ENCODE data around the gene MYRFL. TPM values are rescaled to one million over a fixed set of nuclear protein-coding genes. Genes with fewer than 3 reads are reported as not detected.
"Not testable (repeated sequence)": the region's sequence is repeated elsewhere in the genome, so short reads cannot be mapped to it uniquely, and the experiment has no call there.

Gene MYRFL
- total RNA-seq, 4 donors from 2014 or later: 0.27 to 3.3 (median 1.5) TPM

DNA sequence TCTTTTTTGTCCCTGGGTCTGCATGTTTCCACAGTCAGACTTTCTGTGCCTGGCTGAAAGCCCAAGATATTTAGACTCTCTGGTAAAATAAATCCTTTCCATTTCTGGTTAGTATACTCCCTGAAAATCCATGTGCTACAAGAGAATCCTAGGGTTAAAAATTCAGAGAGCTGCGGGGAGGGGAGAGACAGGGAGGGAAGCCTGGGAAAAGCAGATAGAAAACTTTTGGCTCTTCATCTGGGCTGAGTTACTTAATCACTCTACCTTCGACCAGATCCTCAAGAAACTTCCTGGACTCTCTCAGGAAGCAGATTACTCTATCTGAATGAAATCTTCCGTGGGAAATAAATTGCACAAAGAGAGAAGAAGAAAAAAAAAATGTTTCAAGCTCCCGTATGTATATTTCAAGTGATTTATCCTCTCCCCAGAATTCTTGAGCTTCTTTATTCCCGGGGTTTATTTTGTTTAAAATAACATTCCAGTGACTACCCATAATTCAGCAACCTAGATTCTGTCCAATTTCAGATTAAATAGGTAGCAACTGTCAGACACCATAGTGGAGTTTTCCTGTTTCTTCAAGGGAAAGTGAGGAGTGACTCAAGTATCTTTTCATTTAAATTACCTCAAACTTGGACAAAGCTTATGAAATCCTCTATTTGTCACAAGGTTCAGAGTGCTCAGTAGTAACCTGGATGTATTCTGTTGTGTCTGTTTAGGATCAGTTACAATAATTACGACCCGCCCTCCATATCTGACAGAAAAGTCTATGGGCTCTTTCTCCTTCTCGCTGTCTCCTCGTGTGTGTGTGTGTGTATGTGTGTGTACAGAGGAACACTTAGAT is 163.7 kb downstream of the MYRFL start:
- intact Hi-C loops (cut with DNase I; ENCODE audit: low total_unique reads): no loop called here
- 43 to 45% methylated on average over 9 of the region's 9 CpGs for WGBS, 2 donors
- TF ChIP-seq, protein P1, sequence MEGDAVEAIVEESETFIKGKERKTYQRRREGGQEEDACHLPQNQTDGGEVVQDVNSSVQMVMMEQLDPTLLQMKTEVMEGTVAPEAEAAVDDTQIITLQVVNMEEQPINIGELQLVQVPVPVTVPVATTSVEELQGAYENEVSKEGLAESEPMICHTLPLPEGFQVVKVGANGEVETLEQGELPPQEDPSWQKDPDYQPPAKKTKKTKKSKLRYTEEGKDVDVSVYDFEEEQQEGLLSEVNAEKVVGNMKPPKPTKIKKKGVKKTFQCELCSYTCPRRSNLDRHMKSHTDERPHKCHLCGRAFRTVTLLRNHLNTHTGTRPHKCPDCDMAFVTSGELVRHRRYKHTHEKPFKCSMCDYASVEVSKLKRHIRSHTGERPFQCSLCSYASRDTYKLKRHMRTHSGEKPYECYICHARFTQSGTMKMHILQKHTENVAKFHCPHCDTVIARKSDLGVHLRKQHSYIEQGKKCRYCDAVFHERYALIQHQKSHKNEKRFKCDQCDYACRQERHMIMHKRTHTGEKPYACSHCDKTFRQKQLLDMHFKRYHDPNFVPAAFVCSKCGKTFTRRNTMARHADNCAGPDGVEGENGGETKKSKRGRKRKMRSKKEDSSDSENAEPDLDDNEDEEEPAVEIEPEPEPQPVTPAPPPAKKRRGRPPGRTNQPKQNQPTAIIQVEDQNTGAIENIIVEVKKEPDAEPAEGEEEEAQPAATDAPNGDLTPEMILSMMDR (IDR thresholded peaks at IDR 0.05): no peak
- no peak for TF ChIP-seq POLR2A (IDR thresholded peaks at IDR 0.05)
- DNase-seq (ENCODE audit: low spot score in 2 of 2): no peak
- no peak overlapping the region for H3K4me3 ChIP-seq (ENCODE audit: low read depth, poor library complexity, severe bottlenecking)

DNA sequence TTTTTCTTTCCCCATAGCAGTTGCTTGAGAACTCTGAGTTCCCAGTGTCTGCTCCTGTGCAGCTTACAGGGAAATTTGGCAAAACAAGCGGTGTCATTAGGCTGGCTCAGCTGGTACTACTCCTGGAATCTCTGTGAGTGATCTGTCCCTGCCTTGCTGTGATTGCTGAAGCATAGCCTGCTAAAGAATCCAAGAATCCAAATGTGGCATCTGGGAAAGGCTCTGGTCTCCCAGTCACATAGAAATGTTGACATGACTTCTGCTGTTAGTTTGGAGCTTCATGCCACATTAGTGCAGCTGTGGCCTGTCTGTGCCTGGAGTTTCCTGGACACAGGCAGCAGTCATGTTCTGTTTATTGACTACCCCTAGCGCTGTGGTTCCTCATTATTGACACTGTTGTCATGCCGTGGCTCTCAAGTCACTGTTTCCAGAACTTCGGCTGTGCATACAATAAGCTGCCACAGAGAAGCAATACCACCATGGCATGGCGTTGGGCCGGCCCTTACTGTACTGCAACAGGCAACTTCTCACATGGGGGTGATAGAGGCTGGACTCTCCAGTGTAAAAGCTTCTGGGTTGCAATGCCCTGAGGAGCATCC is 166.8 kb downstream of the MYRFL start:
- WGBS, 2 donors: 76 to 83% methylated on average over 6 of the region's 6 CpGs
- intact Hi-C loops (cut with DNase I; ENCODE audit: low total_unique reads): no loop called here
- no peak overlapping the region for H3K4me3 ChIP-seq (ENCODE audit: low read depth, poor library complexity, severe bottlenecking)
- no peak for DNase-seq (ENCODE audit: low spot score in 2 of 2)
- TF ChIP-seq, protein P1 (IDR thresholded peaks at IDR 0.05): no peak
- no peak for TF ChIP-seq POLR2A (IDR thresholded peaks at IDR 0.05)

DNA sequence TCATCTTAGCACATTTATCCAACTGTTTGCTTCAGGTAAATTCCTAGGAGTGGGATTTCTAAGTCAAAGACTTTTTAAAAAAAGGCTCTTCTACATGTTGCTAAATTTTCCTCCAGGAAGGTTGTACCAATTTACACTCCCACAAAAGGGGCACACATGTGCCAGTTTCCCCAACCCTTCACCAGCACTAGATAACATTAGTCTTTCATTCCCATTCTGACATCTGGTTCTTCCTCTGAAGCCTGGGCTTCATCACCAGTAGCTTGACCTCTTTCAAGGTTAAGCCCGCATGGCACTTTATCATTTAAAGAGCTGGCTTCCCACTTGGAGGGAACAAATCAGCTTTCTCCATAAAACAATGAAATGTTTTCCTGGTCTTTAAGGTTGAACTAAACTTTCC is 168.4 kb downstream of the MYRFL start:
- no peak overlapping the region for H3K4me3 ChIP-seq (ENCODE audit: low read depth, poor library complexity, severe bottlenecking)
- intact Hi-C loops (cut with DNase I; ENCODE audit: low total_unique reads): no loop called here
- TF ChIP-seq, protein P1 (IDR thresholded peaks at IDR 0.05): no peak
- TF ChIP-seq POLR2A (IDR thresholded peaks at IDR 0.05): no peak
- no peak for DNase-seq (ENCODE audit: low spot score in 2 of 2)
- WGBS, 2 donors: 92 to 96% methylated on average over 1 of the region's 1 CpG

DNA sequence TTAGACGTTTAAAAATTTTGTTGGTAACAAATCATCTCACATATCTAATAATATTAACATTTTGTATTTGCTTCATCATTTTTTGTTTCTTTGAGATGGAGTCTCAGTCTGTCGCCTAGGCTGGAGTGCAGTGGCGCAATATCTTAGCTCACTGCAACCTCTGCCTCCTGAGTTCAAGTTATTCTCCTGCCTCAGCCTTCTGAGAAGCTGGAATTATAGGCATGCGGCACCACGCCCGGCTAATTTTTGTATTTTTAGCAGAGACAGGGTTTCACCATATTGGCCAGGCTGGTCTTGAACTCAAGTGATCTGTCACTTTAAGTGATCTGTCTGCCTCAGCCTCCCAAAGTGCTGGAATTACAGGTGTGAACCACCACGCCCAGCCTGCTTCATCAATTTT is 169.1 kb downstream of the MYRFL start:
- intact Hi-C loops (cut with DNase I; ENCODE audit: low total_unique reads); DNase-seq (ENCODE audit: low spot score in 2 of 2); H3K4me3 ChIP-seq (ENCODE audit: low read depth, poor library complexity, severe bottlenecking): not testable (repeated sequence)
- WGBS, 2 donors: 79 to 87% methylated on average over 7 of the region's 7 CpGs

DNA sequence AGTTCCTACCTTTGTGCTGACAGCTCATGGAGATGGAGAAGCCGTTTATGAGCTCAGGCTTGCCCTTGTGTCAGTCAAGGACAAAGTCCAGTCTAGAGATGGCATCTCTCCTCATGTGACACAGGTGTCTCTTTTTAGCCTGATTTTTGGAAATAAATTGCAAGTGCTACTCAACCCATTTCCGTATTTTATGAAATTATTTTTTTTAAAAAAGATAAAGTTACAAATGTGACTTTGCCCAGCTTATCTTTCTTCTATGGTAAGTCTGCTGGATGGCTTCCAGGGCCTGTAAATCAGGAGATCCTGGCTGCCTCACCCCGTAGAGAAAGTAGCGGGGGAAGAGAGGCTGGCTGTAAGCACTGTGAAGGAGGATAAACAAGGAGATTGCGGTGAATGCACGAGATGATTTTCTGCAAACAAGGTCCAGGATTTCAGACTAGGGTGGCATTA is 169.7 kb downstream of the MYRFL start:
- TF ChIP-seq, protein P1 (IDR thresholded peaks at IDR 0.05): no peak
- no peak for TF ChIP-seq POLR2A (IDR thresholded peaks at IDR 0.05)
- intact Hi-C loops (cut with DNase I; ENCODE audit: low total_unique reads): no loop called here
- no peak overlapping the region for H3K4me3 ChIP-seq (ENCODE audit: low read depth, poor library complexity, severe bottlenecking)
- 46 to 56% methylated on average over 6 of the region's 6 CpGs for WGBS, 2 donors
- no peak for DNase-seq (ENCODE audit: low spot score in 2 of 2)

DNA sequence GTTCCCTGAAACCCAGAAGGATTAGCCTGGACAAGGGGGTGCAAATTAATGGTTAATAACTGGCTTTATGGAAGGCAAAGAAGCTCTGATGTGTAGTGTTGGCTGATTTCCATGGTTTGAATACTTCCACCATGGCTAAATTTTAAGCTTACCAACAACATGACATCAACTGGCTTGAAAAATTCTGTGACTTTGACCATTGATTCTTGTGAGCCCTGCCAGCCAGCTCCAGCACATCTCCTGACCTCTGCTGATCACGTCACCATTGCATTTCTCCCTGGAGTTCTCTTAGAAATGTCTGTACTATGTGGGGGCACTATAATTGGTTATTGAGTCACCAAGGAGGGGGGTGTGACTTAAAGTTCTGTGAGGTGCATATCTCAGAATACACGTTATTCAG is 171.2 kb downstream of the MYRFL start:
- intact Hi-C loops (cut with DNase I; ENCODE audit: low total_unique reads): no loop called here
- DNase-seq (ENCODE audit: low spot score in 2 of 2): no peak
- 85 to 87% methylated on average over 2 of the region's 2 CpGs for WGBS, 2 donors
- TF ChIP-seq, protein P1 (IDR thresholded peaks at IDR 0.05): no peak
- TF ChIP-seq POLR2A (IDR thresholded peaks at IDR 0.05): no peak
- no peak overlapping the region for H3K4me3 ChIP-seq (ENCODE audit: low read depth, poor library complexity, severe bottlenecking)

Data from lower leg skin (tissue), 4 donors.